DND-41 (cell line): ENCODE results near the gene PRPS1.

Experiments
- EZH2 ChIP-seq: IDR thresholded peaks from 3 replicates; pipeline ENCODE4 v1.6.1; 2012; ENCODE audit warnings: borderline replicate concordance, low read depth, mild to moderate bottlenecking, moderate library complexity, low read length, inconsistent platforms; ENCODE audit not compliant: severe bottlenecking
- TF ChIP-seq, protein P1 (sequence below): IDR thresholded peaks from 2 replicates; pipeline ENCODE4 v1.5.1; 2012; ENCODE audit warnings: borderline replicate concordance, low read length, moderate library complexity, mild to moderate bottlenecking; ENCODE audit not compliant: poor library complexity, severe bottlenecking; ENCODE audit errors: extremely low read depth

DNA sequence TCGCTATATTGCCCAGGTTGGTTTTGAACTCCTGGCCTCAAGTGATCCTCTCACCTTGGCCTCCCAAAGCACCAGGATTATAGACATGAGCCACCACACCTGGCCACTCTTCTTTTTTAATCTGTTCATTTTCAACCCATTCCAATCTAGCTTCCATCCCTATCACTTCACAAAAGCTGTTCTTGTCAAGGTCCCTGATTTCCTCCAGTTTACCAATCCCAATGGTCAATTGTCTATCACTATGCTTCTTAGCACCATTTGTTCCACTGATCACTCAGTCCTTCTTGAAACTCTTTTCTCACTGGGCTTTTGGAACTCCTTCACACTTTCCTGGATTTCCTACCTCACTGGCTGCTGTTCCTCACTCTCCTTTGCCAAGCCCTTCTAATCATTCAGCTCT, 38.6 kb downstream of the PRPS1 start:
- TF ChIP-seq, protein P1, sequence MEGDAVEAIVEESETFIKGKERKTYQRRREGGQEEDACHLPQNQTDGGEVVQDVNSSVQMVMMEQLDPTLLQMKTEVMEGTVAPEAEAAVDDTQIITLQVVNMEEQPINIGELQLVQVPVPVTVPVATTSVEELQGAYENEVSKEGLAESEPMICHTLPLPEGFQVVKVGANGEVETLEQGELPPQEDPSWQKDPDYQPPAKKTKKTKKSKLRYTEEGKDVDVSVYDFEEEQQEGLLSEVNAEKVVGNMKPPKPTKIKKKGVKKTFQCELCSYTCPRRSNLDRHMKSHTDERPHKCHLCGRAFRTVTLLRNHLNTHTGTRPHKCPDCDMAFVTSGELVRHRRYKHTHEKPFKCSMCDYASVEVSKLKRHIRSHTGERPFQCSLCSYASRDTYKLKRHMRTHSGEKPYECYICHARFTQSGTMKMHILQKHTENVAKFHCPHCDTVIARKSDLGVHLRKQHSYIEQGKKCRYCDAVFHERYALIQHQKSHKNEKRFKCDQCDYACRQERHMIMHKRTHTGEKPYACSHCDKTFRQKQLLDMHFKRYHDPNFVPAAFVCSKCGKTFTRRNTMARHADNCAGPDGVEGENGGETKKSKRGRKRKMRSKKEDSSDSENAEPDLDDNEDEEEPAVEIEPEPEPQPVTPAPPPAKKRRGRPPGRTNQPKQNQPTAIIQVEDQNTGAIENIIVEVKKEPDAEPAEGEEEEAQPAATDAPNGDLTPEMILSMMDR: no peak
- TF ChIP-seq EZH2: no peak
